GM10847 (cell line): ENCODE results near the gene AMIGO1.

ENCODE experiments used
- POLR2A ChIP-seq: IDR thresholded peaks from 2 replicates; pipeline ENCODE4 v1.6.1; 2011; ENCODE audit not compliant: insufficient read length; ENCODE audit errors: extremely low read depth

AMIGO1 gene

DNA sequence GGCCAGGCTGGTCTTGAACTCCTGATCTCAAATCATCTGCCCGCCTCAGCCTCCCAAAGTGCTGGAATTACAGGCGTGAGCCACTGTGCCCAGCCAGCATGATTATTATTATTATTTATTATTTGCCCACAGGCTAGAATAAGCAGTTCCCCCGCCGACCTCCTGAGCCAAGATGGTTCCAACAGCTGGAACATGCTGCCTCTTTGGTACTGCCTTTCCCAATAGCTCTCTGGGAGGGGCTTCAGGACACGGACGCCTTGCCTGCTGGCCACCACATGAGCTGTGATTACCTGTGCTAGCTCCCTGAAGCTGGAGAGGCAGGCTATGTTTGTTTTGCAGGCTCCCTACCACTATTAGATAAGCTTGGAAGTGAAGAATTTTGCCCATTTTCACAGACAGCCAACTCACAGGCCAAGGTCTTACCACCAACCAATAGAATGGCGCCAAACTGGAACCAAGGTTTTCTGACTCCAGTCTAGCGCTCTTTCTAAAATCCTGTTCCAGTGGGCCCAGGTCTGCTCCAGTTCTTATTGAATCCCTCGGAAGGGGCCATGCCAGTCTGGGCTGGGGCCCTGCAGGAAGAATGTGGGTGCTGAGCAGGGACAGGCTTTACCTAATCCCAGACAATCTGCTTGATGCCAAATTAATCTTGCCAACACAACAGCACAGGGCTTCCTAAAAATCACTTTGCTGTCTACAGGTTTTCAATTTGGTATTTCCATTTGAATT is 28.1 kb upstream of the AMIGO1 start:
- no peak for TF ChIP-seq POLR2A

- no peak for TF ChIP-seq POLR2A
Measured at GRCh38 chr1:109535971-109536491, 26.5 kb upstream of the AMIGO1 start.

DNA sequence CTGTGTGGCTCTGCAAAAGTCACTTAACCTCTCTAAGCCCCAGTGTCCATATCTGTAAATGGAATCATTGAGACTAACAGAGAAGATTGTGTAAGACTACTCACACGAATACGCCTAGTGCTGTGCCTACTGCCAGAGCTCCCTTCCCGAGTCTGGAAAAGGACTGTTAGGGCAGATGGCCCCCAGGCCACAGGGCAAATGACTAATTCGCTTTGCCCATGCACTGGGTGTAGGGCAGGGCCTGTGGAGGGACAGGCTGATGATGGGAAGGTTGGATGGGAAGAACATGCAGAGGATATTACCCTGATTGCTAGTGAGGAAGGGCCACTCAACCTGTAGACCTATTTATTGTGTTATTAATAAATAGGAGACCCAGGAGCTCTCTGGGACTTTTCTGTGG is 26.0 kb upstream of the AMIGO1 start:
- TF ChIP-seq POLR2A: no peak

DNA sequence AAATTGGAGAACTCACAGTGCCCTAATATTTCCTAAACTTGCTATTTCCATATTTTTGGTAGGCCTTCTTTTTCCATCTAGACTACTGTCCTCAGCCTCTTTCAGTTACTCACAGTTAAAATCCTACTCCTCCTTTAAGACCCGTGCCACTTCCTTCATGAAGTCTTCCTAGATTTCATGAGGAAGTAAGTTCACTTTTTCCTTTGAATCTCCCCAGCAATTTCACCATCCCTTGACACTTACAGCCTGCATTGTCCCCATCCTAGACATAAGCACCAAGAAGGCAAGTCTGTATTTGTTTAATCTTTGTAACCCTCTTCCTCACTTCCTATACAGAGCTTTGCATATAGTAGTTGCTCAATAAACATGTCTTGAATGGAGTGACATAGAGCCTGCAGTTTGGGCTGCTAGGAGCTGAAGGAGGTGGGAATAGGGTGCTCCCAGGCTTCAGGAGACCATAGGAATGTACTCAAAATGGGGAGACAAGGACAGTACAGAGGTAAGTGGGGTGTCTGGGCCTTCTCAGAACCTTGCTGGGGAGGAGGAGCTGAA is 24.9 kb upstream of the AMIGO1 start:
- no peak for TF ChIP-seq POLR2A

DNA sequence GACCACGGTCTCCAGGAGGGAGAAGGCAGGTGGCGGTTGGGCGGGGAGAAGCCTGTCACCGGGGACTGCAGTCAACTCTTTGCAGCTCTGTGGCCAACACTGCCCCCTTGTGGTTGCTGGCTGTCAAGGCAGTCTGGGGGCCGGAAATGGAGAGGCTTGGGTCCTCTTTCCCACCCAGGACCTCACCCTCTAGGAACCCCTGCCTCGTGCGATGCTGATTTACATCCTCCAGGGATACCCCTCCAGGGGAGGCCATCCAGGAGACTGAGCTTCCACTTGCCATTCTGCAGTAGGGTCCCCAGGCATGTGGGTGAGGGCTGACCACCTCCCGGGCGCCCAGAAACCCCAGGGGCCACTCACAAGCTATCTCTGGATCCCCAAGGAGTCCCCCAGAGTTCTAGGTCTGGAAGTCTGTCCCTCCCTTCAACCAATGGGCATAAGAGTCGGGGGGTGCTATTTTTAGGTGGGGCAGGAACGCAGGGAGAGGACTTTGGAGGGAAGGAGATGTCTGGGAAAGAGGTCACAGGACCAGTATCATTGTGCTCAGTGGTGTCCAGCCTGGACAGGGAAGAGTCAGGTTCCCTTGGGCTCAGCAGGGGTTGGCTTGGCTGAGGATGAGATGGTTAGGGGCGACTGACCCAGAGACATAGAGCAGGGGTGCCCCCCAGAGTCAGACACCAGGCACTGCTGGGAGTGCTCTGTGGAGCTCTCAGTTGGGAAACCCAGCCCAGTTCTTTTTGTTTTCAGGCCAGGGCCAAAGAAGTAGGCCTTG is 23.0 kb upstream of the AMIGO1 start:
- no peak for TF ChIP-seq POLR2A

DNA sequence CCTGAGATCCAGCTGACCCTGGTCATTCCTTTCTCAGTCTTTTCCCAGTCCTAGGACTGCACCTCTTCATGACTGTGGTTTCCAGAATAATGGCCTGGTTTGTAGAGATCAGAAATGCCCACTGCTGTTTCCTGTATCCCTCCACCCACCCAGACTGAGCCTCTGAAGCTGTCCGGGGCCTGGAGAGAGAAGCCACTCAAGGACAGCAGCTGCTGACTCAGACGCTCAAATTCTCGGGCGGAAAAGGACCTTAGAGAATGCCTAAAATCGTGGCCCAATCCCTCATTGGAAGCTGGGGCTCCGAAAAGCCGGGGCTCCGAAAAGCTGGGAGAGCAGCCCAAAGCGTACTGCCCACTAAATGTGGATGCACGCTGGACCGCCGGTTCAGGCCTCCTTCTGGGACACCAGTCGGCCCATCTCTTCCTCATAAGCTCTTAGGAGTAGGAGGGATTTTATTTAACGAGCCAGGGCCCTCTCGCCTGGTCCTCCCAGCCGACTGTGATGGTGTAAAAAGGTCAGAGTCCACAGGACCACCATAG is 22.4 kb upstream of the AMIGO1 start:
- TF ChIP-seq POLR2A: no peak

GRCh38 chr1:109531380-109531779 is 21.9 kb upstream of the AMIGO1 start:
- no peak for TF ChIP-seq POLR2A

- TF ChIP-seq POLR2A: no peak
Measured at GRCh38 chr1:109530457-109531087, 21.0 kb upstream of the AMIGO1 start.

- TF ChIP-seq POLR2A: no peak
Measured at GRCh38 chr1:109529881-109530456, 20.4 kb upstream of the AMIGO1 start.

DNA sequence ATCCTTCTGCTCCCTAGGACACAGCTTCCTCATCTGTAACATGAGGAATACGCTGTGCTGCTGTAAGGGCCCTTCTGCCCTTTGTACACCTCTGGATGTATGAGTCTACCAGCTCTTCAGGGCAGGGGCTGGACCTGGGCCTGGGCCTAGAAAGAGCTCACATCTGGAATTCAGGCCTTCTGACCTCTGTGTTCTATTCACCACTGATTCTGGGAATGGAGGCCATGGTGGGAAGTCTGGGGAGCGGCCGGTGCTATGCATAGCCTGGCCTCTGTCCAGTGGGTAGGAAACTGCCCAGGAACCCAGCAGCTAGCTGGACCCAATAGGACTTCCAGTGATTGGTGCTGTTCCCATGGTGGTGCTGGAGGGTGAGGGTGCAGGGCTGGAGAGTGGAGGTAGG is 19.2 kb upstream of the AMIGO1 start:
- TF ChIP-seq POLR2A: no peak

- no peak for TF ChIP-seq POLR2A
Measured at GRCh38 chr1:109527846-109528695, 18.5 kb upstream of the AMIGO1 start.

- TF ChIP-seq POLR2A: no peak
Measured at GRCh38 chr1:109527098-109527811, 17.7 kb upstream of the AMIGO1 start.

- TF ChIP-seq POLR2A: no peak
Measured at GRCh38 chr1:109523706-109524105, 14.2 kb upstream of the AMIGO1 start.
